ENCODE data around the gene SLC16A10. TPM values are rescaled to one million over a fixed set of nuclear protein-coding genes. Genes with fewer than 3 reads are reported as not detected.
A peak's percentile ranks its signal among the peaks of the same experiment; 100 is the strongest.
"Not testable (repeated sequence)": the region's sequence is repeated elsewhere in the genome, so short reads cannot be mapped to it uniquely, and the experiment has no call there.

Gene SLC16A10, protein sequence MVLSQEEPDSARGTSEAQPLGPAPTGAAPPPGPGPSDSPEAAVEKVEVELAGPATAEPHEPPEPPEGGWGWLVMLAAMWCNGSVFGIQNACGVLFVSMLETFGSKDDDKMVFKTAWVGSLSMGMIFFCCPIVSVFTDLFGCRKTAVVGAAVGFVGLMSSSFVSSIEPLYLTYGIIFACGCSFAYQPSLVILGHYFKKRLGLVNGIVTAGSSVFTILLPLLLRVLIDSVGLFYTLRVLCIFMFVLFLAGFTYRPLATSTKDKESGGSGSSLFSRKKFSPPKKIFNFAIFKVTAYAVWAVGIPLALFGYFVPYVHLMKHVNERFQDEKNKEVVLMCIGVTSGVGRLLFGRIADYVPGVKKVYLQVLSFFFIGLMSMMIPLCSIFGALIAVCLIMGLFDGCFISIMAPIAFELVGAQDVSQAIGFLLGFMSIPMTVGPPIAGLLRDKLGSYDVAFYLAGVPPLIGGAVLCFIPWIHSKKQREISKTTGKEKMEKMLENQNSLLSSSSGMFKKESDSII
- total RNA-seq (10 to 100 TPM in 1 of 4 donors, 1 to 10 TPM in 3; 5.0 to 11.3 (median 5.4) TPM), polyA plus RNA-seq (2.2 TPM)
- long read RNA-seq, donor 1, transcript SLC16A10-202 (6 exons, 2,508 nt) = major isoform, 11 of 16 reads
- long read RNA-seq, donor 1, partial matches to known transcripts = 2 of 16 reads
- long read RNA-seq, donor 1, other reads (novel, unspliced or antisense) = 3 of 16 reads
- long read RNA-seq, donor 2, transcript SLC16A10-202 (6 exons, 2,508 nt) = major isoform, 5 of 7 reads
- long read RNA-seq, donor 2, partial matches to known transcripts = 1 of 7 reads
- long read RNA-seq, donor 2, other reads (novel, unspliced or antisense) = 1 of 7 reads
- long read RNA-seq, donor 3, partial matches to known transcripts = 1 of 2 reads
- long read RNA-seq, donor 3, other reads (novel, unspliced or antisense) = 0 of 2 reads
- long read RNA-seq, donor 4, partial matches to known transcripts = 0 of 2 reads
- long read RNA-seq, donor 4, other reads (novel, unspliced or antisense) = 2 of 2 reads

DNA sequence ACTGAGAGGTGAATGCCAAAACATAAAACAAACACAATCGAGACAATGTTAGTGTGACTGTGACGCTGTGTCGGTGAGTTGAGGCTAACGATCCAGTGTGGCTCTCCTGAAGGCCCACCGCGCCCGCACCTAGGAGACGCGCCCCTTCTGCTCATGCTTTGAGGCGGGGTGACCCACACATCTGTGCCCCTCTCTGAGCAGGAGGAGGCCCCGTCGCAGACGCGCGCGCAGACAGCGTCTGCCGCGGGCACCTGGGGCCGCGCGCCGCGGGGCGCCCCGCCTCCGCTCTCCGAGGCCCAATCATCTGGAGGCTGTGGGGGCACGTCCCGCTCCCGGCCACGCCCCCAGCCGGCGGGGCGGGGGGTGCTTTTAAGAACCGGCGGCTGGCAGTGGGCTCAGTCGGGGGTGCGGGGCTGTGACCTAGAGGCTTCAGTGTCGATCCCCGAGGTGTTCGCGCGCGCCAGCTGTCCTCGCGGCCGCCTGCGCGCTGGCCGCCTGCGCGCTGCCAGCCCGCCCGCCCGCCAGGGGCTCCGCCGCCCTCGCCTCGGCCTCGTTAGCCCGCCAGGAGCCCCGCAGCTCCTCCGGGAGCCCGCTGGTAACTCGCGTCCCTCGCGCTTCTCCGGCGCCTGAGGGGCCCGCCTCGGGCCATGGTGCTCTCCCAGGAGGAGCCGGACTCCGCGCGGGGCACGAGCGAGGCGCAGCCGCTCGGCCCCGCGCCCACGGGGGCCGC, at the start of gene SLC16A10:
Gene SLC16A10 (plus strand): TSS at position 398 of the 730 bp plus-strand sequence. CDS start 250 bp downstream, at position 648.
- Histone ChIP-seq H3K27me3 (ENCODE audit: control insufficient read depth, insufficient read depth) (no peaks in the 10 kb centered on the region), H3K9me3 (ENCODE audit: control insufficient read depth, low read length) (no peaks in the 10 kb centered on the region), H3K4me1 (ENCODE audit: control insufficient read depth, insufficient read depth, low read length) (no peaks in the 10 kb centered on the region), H3K4me3 (ENCODE audit: low read length) (peak within 1 kb of the TSS; percentile 62), H3K27ac (ENCODE audit: low read length) (peak within 1 kb of the TSS; percentile 13)
- ATAC-seq (peak; percentile 96), DNase-seq (peak; percentile 72 to 90 (median 89))
- under 1% methylated on average over 86 of the region's 86 CpGs for WGBS
- intact Hi-C loops (cut with DNase I) = no loop called here

DNA sequence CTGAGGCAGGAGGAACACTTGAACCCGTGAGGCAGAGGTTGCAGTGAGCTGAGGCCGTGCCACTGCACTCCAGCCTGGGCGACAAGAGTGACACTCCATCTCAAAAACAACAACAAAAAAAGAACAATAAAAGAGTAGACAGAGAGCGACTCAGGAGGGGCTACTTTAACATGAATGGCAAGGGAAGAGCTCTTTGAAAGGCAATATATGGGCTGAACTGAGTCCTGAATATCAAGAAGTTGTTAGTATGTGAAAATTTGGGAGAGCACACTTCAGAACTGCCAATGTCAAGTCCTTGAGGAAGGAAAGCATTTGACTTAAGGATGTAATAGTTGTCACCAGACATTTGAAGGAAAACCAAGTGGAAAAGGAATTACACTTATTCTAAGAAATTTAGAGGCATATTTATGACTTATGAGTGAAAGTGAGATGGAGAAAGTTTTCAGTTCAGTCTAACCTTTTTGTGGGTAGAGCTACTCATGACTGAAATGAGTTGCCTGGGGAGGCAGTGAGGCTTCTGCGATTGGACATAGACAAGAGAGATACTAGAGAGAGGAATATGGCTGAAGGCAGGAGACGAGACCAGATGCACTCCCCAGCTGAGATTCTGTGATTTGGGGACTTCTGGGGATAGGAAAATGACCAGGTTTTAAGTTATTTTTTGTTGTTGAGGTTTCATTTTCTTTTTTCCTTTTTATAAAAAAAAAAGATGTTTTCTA, 48.6 kb upstream of the SLC16A10 start:
- no peaks in the 10 kb centered on the region for H3K4me1 ChIP-seq (ENCODE audit: control insufficient read depth, insufficient read depth, low read length)
- no peak overlapping the region for H3K4me3 ChIP-seq (ENCODE audit: low read length)
- H3K27ac ChIP-seq (ENCODE audit: low read length) = no peak overlapping the region
- no peak for DNase-seq
- H3K9me3 ChIP-seq (ENCODE audit: control insufficient read depth, low read length) = no peaks in the 10 kb centered on the region
- intact Hi-C loops (cut with DNase I) = loop anchor here in 1 of 4 donors (10.0 kb wide), 1 partner anchor 176 kb away; no protein-coding TSS in a partner anchor
- no peak for ATAC-seq
- 91% methylated on average over 6 of the region's 6 CpGs for WGBS
- H3K27me3 ChIP-seq (ENCODE audit: control insufficient read depth, insufficient read depth) = no peaks in the 10 kb centered on the region

- H3K27me3 ChIP-seq (ENCODE audit: control insufficient read depth, insufficient read depth) = no peaks in the 10 kb centered on the region
- no peak for ATAC-seq
- no peak for DNase-seq
- H3K4me1 ChIP-seq (ENCODE audit: control insufficient read depth, insufficient read depth, low read length) = no peaks in the 10 kb centered on the region
- no peak overlapping the region for H3K27ac ChIP-seq (ENCODE audit: low read length)
- no peaks in the 10 kb centered on the region for H3K9me3 ChIP-seq (ENCODE audit: control insufficient read depth, low read length)
- WGBS = 88% methylated on average over 4 of the region's 4 CpGs
- no peak overlapping the region for H3K4me3 ChIP-seq (ENCODE audit: low read length)
- intact Hi-C loops (cut with DNase I) = no loop called here
Observed at GRCh38 chr6:111041917-111042316, 45.4 kb upstream of the SLC16A10 start.

- Histone ChIP-seq H3K9me3 (ENCODE audit: control insufficient read depth, low read length) (no peaks in the 10 kb centered on the region), H3K27ac (ENCODE audit: low read length) (no peak overlapping the region), H3K4me1 (ENCODE audit: control insufficient read depth, insufficient read depth, low read length) (no peaks in the 10 kb centered on the region), H3K27me3 (ENCODE audit: control insufficient read depth, insufficient read depth) (no peaks in the 10 kb centered on the region), H3K4me3 (ENCODE audit: low read length) (no peak overlapping the region)
- ATAC-seq (no peak), DNase-seq (no peak)
- intact Hi-C loops (cut with DNase I) = no loop called here
- 91% methylated on average over 8 of the region's 8 CpGs for WGBS
Observed at GRCh38 chr6:111047244-111047643, 40.1 kb upstream of the SLC16A10 start.

DNA sequence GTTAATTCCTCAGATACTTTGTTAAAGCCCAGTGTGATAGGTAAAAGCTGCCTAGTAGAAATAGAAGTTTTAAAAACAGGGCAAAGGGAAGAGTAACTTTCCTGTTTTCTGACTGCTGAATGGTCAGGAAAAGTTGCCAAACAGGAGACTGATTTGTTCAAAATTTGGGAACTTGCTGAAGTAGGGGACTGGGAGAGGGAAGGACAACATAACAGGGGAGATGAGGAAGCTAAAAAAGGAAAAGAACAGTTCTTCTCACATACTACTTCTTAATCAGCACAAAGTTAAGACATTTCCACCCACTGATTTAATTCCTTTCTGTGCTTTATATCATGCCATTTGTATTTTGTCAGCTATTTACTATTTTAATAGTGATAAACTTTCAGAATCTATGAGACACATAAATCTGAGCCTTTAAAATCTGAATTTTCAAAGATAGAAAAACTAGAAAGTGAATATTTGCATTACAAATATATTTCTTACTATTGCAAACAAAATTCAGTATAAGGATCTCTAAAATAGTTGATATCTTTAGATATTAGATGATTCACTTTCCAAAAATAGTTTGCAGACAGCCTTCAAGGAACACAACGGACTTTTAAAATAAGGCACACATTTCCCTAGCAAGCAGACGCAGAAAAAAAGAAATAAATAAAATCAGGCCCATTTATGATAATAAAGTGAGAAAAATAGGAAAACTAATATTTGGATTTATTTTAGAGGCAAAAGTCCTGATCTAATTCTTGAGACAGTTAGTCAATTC, 36.9 kb upstream of the SLC16A10 start:
- Histone ChIP-seq H3K4me1 (ENCODE audit: control insufficient read depth, insufficient read depth, low read length) (no peaks in the 10 kb centered on the region), H3K27ac (ENCODE audit: low read length) (no peak overlapping the region), H3K9me3 (ENCODE audit: control insufficient read depth, low read length) (no peaks in the 10 kb centered on the region), H3K4me3 (ENCODE audit: low read length) (no peak overlapping the region), H3K27me3 (ENCODE audit: control insufficient read depth, insufficient read depth) (no peaks in the 10 kb centered on the region)
- 30% methylated on average over 2 of the region's 2 CpGs for WGBS
- DNase-seq (no peak), ATAC-seq (no peak)
- intact Hi-C loops (cut with DNase I) = loop anchor here in 2 of 4 donors (10.0 kb wide), 1 partner anchor 164 kb away; no protein-coding TSS in a partner anchor

DNA sequence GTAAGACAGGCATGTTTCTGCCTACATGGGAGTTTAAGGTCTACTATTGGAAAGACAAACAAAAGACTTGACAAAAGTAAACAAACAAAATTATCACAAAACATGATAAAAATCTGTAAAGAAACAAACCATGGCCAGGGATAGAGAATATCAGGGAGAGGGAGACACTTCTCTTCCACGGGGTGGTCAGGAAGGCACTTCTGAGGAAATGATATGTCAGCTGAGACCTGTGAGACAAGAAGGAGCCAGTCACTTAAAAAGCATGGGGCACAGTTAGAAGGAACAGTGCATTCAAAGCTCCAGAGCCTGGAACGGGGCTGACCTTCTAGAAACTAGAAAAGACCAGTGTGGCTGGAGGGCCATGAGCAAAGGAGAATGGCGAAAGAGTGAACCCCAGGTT, 35.1 kb upstream of the SLC16A10 start:
- Histone ChIP-seq H3K9me3 (ENCODE audit: control insufficient read depth, low read length) (no peaks in the 10 kb centered on the region), H3K4me3 (ENCODE audit: low read length) (no peak overlapping the region), H3K4me1 (ENCODE audit: control insufficient read depth, insufficient read depth, low read length) (no peaks in the 10 kb centered on the region), H3K27me3 (ENCODE audit: control insufficient read depth, insufficient read depth) (no peaks in the 10 kb centered on the region), H3K27ac (ENCODE audit: low read length) (no peak overlapping the region)
- 79% methylated on average over 3 of the region's 3 CpGs for WGBS
- intact Hi-C loops (cut with DNase I) = loop anchor here in 2 of 4 donors (10.0 kb wide), 1 partner anchor 163 kb away; no protein-coding TSS in a partner anchor
- DNase-seq (no peak), ATAC-seq (no peak)

- DNase-seq (no peak), ATAC-seq (peak; percentile 59 to 79)
- WGBS = 49% methylated on average over 12 of the region's 12 CpGs
- Histone ChIP-seq H3K27me3 (ENCODE audit: control insufficient read depth, insufficient read depth) (no peaks in the 10 kb centered on the region), H3K27ac (ENCODE audit: low read length) (no peak overlapping the region), H3K4me3 (ENCODE audit: low read length) (no peak overlapping the region), H3K4me1 (ENCODE audit: control insufficient read depth, insufficient read depth, low read length) (no peaks in the 10 kb centered on the region), H3K9me3 (ENCODE audit: control insufficient read depth, low read length) (no peaks in the 10 kb centered on the region)
- intact Hi-C loops (cut with DNase I) = loop anchor here in 2 of 4 donors (10.0 kb wide), 1 partner anchor 158 kb away; no protein-coding TSS in a partner anchor
Observed at GRCh38 chr6:111057074-111057752, 30.1 kb upstream of the SLC16A10 start.

DNA sequence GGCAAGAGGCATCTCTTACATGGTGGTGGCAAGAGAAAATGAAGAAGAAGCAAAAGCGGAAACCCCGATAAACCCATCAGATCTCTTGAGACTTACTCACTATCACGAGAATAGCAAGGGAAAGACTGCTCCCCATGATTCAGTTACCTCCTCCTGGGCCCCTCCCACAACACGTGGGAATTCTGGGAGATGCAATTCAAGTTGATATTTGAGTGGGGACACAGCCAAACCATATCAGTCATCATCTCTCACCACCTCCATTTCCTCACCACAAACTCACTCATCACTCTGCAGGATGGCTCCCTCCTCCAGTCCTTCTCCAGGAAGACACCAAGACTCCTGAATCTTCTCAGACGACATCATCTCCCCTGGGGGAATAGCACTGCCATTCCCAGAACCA, 25.8 kb upstream of the SLC16A10 start:
- Histone ChIP-seq H3K4me3 (ENCODE audit: low read length) (no peak overlapping the region), H3K9me3 (ENCODE audit: control insufficient read depth, low read length) (no peaks in the 10 kb centered on the region), H3K27ac (ENCODE audit: low read length) (no peak overlapping the region), H3K27me3 (ENCODE audit: control insufficient read depth, insufficient read depth) (no peaks in the 10 kb centered on the region), H3K4me1 (ENCODE audit: control insufficient read depth, insufficient read depth, low read length) (no peaks in the 10 kb centered on the region)
- WGBS = 74% methylated on average over 5 of the region's 5 CpGs
- intact Hi-C loops (cut with DNase I) = no loop called here
- DNase-seq (no peak), ATAC-seq (no peak)

GRCh38 chr6:111061985-111062384, 25.3 kb upstream of the SLC16A10 start:
- H3K4me1 ChIP-seq (ENCODE audit: control insufficient read depth, insufficient read depth, low read length); intact Hi-C loops (cut with DNase I); H3K27me3 ChIP-seq (ENCODE audit: control insufficient read depth, insufficient read depth); H3K4me3 ChIP-seq (ENCODE audit: low read length); H3K9me3 ChIP-seq (ENCODE audit: control insufficient read depth, low read length); DNase-seq; ATAC-seq; H3K27ac ChIP-seq (ENCODE audit: low read length): not testable (repeated sequence)
- WGBS = 93% methylated on average over 5 of the region's 5 CpGs
